HG02884 (cell line): ENCODE data around the gene NMRAL1.

Source experiments
- ATAC-seq: cut with Tn5 transposase; IDR thresholded peaks from one replicate; pipeline ENCODE4 v1.9.1; 2021; ENCODE audit warnings: mild to moderate bottlenecking, moderate library complexity; ENCODE audit not compliant: unreplicated experiment

The NMRAL1 gene

GRCh38 chr16:4474192-4474961, at the start of gene NMRAL1:
Gene NMRAL1 (minus strand): TSS chr16:4474625. CDS start chr16:4474132, 493 bp downstream.
- ATAC-seq = peak; percentile 49

GRCh38 chr16:4523686-4524085, 49.3 kb upstream of the NMRAL1 start:
- ATAC-seq = no peak

- ATAC-seq = no peak
Measured at GRCh38 chr16:4522051-4522581, 47.7 kb upstream of the NMRAL1 start.

- ATAC-seq = no peak
Measured at GRCh38 chr16:4520913-4521312, 46.5 kb upstream of the NMRAL1 start.

GRCh38 chr16:4519274-4520058, 45.0 kb upstream of the NMRAL1 start:
- no peak for ATAC-seq

GRCh38 chr16:4517812-4518680, 43.6 kb upstream of the NMRAL1 start:
- no peak for ATAC-seq

GRCh38 chr16:4515611-4516233, 41.3 kb upstream of the NMRAL1 start:
- ATAC-seq = peak; percentile 52

- ATAC-seq = no peak
Measured at GRCh38 chr16:4514606-4515005, 40.2 kb upstream of the NMRAL1 start.

- no peak for ATAC-seq
Measured at GRCh38 chr16:4513881-4514280, 39.5 kb upstream of the NMRAL1 start.

- no peak for ATAC-seq
Measured at GRCh38 chr16:4513086-4513860, 38.8 kb upstream of the NMRAL1 start.

GRCh38 chr16:4512473-4512872, 38.0 kb upstream of the NMRAL1 start:
- ATAC-seq = no peak

- no peak for ATAC-seq
Measured at GRCh38 chr16:4511441-4512082, 37.1 kb upstream of the NMRAL1 start.

- no peak for ATAC-seq
Measured at GRCh38 chr16:4510747-4511426, 36.5 kb upstream of the NMRAL1 start.

- ATAC-seq = no peak
Measured at GRCh38 chr16:4510131-4510530, 35.7 kb upstream of the NMRAL1 start.

GRCh38 chr16:4509420-4509819, 35.0 kb upstream of the NMRAL1 start:
- no peak for ATAC-seq

- no peak for ATAC-seq
Measured at GRCh38 chr16:4508806-4509205, 34.4 kb upstream of the NMRAL1 start.

- ATAC-seq = no peak
Measured at GRCh38 chr16:4507588-4508345, 33.3 kb upstream of the NMRAL1 start.

GRCh38 chr16:4506450-4506849, 32.0 kb upstream of the NMRAL1 start:
- ATAC-seq = no peak
